Measurements from ENCODE around the gene C2orf78. TPM values are rescaled to one million over a fixed set of nuclear protein-coding genes. Genes with fewer than 3 reads are reported as not detected.

The C2orf78 gene
- polyA plus RNA-seq, 1 donor, result not detected

DNA sequence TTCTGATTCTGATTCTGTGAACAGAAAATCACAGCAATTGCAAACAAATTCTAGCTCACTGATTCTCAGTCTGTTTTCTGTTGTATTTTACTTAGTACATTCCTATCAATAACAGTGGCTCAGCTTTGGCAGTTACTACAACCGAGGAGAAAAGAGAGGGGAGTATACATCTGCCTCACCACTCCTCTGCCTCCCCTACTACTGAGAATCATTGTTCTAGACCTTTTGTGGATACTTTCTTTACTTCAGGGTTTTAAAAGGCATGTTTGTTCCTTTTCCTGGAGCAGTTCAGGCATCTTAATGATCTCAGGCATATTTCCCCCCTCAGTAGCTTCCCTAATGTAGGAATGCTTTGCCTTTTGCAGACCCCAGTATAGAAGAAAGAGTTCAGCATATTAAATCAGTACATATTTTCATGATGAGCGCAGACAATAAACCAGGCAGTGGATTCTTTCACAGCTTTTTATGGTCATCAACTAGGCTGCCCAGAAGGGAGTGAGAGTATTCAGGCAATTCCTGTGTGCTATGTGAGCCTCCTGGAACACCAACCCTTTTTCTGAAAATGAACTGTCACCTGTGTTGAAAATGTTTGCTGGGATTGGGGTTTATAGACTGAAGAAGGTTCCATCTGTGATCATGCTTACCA is 55.0 kb downstream of the C2orf78 start:
- no peak for DNase-seq (ENCODE audit: low read depth)

DNA sequence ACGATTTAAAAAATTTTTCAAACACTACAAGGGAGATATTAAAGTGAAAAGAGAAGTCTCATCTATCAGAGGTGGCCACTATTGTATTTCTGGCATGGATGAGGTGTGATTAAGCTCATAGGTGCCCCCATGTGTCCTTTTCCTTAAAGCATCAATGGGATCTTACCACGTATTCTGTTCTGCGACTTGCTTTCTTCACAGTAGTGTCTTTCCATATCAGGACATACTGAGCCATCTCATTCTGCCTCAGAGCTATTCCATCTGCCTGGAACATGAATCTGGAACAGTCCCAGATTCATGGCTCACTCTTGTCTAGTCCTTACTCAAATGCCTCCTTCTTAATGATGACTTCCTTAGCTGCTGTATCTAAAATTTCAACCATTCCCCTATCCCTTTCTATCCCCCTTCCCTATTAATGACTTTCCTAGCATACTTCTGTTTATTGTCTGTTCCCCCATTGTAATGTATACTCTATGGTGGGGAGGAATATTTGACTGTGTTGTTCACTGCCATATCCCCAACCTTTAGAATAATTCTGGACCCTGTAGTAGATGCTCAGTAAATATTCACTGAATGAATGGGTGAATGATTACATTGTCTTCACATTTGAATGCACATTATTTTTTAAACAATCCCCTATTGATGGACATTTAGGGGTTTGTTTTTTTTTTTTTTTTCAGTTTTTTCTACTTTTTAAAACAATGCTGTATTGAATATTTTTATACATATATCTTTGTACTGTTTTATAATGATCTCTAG is 55.8 kb downstream of the C2orf78 start:
- DNase-seq (ENCODE audit: low read depth), result no peak

DNA sequence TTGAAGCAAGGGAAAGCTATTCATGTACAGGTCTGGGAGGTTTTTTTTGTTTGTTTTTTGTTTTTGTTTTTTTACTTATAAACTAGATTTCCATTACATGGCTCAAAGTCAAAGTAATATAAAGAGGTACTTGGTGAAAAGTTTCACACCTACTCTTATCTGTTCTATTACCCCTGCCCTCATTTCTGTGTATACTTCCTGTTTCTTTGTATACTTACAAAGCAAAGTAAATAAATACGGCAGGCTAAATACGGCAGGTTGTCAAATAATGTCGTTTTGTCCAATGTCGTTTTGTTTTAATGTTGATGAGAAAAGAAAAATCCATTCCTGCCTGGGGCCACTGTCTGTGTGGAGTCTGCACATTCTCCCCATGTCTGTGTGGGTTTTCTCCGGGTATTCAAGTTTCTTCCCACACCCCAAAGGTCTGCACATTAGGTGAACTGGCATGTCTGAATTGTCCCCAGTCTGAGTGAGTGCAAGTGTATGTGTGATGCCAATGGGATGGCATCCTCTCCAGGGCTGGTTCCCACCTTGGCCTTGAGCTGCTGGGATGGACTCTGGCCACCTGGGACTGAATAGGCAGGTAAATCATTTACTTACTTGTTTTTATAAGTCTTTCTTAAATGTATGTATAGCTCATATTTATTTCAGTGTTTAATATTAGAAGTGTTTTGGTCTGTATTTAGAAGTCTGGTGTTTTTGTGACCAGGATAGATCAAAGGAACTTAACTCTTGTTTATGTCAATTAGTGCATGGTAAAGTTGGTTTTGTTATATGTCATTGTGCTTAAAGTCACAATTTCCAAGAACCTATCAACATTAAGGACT is 58.1 kb downstream of the C2orf78 start:
- no peak for DNase-seq (ENCODE audit: low read depth)

- DNase-seq (ENCODE audit: low read depth), result no peak
Measured at GRCh38 chr2:73842739-73843019, 58.7 kb downstream of the C2orf78 start.

GRCh38 chr2:73844087-73844486 is 60.1 kb downstream of the C2orf78 start:
- no peak for DNase-seq (ENCODE audit: low read depth)

GRCh38 chr2:73850009-73850408 is 66.0 kb downstream of the C2orf78 start:
- no peak for DNase-seq (ENCODE audit: low read depth)

- DNase-seq (ENCODE audit: low read depth), result no peak
Measured at GRCh38 chr2:73851274-73851673, 67.3 kb downstream of the C2orf78 start.

- no peak for DNase-seq (ENCODE audit: low read depth)
Measured at GRCh38 chr2:73852020-73852419, 68.0 kb downstream of the C2orf78 start.

DNA sequence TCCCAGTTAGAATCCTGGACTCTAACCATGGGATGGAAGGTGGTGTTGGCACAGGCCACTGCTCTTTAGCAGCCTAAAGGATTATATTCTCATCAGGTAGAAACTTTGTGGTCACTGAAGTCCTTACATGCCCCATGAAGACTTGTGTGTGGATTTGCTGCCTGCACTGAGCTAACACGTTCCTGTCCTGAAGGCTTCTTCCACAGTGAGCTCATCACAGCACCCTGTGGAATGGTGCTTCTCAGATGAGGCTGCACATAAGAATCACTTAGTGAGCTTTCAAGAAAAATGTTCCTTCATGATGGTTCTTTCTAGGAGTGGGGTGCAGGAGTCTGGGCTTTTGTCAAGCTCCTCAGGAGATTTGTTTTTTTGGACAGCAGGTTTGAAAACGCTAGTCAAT is 71.5 kb downstream of the C2orf78 start:
- no peak for DNase-seq (ENCODE audit: low read depth)

DNA sequence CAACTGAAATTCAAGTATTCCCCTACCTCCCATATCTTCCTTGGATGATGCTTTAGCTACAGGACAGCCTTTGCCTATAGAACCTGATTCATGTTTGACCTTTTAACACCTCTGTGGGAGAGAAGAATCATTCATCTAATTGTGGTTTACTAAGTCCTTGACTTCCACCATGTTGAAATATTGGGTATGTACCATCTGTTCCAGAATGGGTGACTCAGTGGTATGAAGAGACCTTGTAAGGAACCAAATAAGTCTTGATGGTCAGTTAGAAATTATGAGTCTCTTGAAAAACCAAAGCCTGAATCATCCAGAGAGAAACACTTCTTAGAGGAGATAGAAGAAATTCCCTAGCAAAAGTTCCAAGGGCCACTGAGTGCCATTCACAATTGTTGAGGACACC is 72.2 kb downstream of the C2orf78 start:
- DNase-seq (ENCODE audit: low read depth), result no peak

- no peak for DNase-seq (ENCODE audit: low read depth)
Measured at GRCh38 chr2:73859721-73860586, 76.0 kb downstream of the C2orf78 start.

DNA sequence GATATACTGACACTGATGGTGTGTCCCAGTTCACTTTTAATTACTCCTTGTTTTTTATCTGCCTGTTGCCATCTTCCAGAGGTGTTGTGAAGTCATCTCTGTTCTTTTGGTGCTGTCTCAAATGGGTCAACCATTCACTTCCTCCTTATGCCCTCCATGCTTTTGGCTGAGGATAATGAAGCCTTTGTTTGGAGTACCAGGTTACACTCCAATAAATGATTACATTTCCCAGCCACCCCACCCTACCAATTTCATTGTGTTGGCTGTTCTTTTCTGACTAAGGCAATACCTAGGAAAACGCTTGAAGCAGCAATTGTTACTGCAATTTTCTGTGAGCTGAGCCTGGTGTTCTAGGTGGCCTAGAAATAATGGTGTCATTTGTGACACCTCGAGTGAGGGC is 79.0 kb downstream of the C2orf78 start:
- no peak for DNase-seq (ENCODE audit: low read depth)

Other genes with a start within 250 kb of the C2orf78 start
- gene NAT8, start 141.8 kb upstream of the C2orf78 start, polyA plus RNA-seq (ENCODE audit: insufficient read length), result 0.29 TPM
- gene TPRKB, start 46.8 kb upstream of the C2orf78 start, polyA plus RNA-seq (ENCODE audit: insufficient read length), result 42.3 TPM
- 17.0 TPM for gene DUSP11, start 4.1 kb upstream of the C2orf78 start, polyA plus RNA-seq (ENCODE audit: insufficient read length)
- 42.9 TPM for gene STAMBP, start 44.8 kb downstream of the C2orf78 start, polyA plus RNA-seq (ENCODE audit: insufficient read length)
- 5.1 TPM for gene ACTG2, start 108.8 kb downstream of the C2orf78 start, polyA plus RNA-seq (ENCODE audit: insufficient read length)
- gene DGUOK, start 142.7 kb downstream of the C2orf78 start, polyA plus RNA-seq (ENCODE audit: insufficient read length), result 35.3 TPM
- gene TET3, start 200.7 kb downstream of the C2orf78 start, polyA plus RNA-seq (ENCODE audit: insufficient read length), result 9.0 TPM

Data from forelimb muscle (tissue), 1 donor.